HG02943 (cell line): Measurements from ENCODE around the gene METTL15.
A peak's percentile ranks its signal among the peaks of the same experiment; 100 is the strongest.
"Not testable (repeated sequence)": the region's sequence is repeated elsewhere in the genome, so short reads cannot be mapped to it uniquely, and the experiment has no call there.

Source experiments
- ATAC-seq: cut with Tn5 transposase; IDR thresholded peaks from one replicate; pipeline ENCODE4 v1.9.1; 2021; ENCODE audit warnings: mild to moderate bottlenecking, low read depth, moderate library complexity; ENCODE audit not compliant: unreplicated experiment

The METTL15 gene, protein sequence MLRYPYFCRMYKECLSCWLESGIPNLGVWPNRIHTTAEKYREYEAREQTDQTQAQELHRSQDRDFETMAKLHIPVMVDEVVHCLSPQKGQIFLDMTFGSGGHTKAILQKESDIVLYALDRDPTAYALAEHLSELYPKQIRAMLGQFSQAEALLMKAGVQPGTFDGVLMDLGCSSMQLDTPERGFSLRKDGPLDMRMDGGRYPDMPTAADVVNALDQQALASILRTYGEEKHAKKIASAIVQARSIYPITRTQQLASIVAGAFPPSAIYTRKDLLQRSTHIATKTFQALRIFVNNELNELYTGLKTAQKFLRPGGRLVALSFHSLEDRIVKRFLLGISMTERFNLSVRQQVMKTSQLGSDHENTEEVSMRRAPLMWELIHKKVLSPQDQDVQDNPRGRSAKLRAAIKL

GRCh38 chr11:28107750-28108618, at the start of gene METTL15, which contains the start of gene KIF18A:
Gene METTL15 (plus strand): TSS chr11:28108388. CDS start chr11:28113335, 4,947 bp downstream.
Gene KIF18A (minus strand): TSS chr11:28108156. CDS start chr11:28097947, 10,209 bp downstream.
- ATAC-seq = peak; percentile 94

GRCh38 chr11:28071305-28071704, 36.9 kb upstream of the METTL15 start:
- ATAC-seq = no peak

GRCh38 chr11:28072321-28072720, 35.9 kb upstream of the METTL15 start:
- ATAC-seq = no peak

GRCh38 chr11:28077521-28077920, 30.7 kb upstream of the METTL15 start:
- ATAC-seq = no peak

- ATAC-seq = no peak
These were observed 25.1 kb upstream of the METTL15 start for GRCh38 chr11:28083118-28083517.

DNA sequence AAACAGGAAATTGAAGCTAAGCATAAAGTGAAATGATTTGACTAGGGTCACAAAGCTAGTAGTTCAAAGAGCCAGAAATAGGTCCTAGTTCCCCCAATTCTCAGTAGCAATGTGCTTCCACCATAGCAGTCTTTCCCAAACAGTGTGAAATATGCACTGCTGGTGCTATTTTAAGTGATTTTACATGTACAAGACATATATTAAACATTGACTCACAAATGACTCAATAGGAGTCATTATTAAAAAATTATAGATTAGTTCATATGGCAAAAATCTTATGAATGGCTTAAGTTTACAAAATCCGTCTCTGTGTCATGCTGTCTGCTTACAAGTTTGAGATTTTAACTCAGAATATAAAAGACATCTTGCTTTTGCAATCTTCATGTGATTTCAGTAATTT, 21.6 kb upstream of the METTL15 start:
- no peak for ATAC-seq

DNA sequence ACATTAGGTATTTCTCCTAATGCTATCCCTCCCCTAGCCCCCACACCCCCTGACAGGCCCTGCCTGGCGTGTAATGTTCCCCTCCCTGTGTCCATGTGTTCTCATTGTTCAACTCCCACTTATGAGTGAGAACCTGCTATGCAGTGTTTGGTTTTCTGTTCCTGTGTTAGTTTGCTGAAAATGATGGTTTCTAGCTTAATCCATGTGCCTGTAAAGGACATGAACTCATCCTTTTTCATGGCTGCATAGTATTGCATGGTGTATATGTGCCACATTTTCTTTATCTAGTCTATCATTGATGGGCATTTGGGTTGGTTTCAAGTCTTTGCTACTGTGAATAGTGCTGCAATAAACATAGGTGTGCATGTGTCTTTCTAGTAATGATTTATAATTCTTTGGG, 21.0 kb upstream of the METTL15 start:
- ATAC-seq = not testable (repeated sequence)

- not testable (repeated sequence) for ATAC-seq
These were observed 20.5 kb upstream of the METTL15 start for GRCh38 chr11:28087693-28088092.

DNA sequence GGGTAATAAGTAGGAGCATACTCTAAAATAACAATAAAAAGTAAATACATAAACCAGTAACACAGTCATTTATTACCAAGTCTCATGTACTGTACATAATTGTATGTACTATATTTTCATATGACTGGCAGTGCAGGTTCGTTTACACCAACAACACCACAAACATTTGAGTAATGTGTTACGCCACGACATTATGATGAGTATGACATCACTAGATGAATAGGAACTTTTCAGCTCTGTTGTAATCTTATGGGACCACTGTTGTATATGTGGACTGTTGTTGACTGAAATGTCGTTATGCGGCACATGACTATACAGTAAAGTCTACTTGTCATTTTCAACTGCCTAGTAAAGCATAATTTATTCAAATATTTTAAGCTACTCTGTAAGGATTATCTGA, 18.8 kb upstream of the METTL15 start:
- no peak for ATAC-seq

DNA sequence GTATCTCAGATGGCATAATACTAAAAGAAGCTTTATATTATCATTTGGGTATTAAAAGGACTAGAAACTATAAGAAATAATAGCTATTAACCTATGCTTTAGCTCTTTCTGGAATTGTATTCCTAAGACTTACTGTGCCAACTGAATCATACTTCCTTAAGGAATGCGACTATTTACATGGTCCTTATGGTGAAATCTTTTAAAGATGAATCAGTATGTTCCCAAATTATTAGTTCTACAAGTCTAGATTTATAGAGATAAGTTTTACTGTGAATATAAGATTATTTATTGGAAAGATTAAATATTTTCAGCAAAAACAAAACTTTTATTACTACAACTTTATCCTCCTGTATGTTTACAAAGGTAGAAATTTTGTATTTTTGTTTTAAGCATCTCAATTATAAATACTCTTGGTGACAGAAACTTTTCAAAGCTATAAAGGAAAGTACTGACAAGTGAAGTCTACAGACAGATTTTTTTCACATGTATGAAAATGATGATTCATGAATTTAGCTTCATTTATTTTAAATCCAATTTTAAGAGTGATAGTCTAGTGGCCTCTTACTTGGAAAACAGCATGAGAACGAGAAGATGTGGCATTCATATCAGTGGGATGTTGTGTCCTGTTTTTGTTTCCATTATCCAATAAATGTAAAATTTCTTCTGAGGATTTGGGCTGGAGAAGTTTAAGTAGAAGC, 18.0 kb upstream of the METTL15 start:
- ATAC-seq = no peak

- no peak for ATAC-seq
These were observed 15.4 kb upstream of the METTL15 start for GRCh38 chr11:28092786-28093185.

DNA sequence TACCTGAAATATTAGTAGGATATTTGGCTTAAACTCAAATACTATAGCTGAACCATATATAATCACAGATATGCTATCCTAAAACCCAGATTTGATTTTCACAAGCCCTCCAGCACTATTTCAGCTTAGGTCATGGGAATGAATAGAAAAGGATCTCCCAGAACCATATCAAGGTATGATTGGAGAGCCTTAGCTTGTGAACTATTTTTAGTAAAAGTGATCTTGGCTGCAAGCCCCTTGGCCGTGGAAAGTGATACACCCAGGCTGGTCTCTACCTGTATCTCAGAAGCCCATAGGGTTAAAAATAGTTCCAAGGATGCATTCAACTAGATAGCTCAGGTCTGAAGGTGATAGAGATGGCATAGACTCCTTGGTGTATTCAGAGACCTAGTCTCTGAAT, 9.9 kb upstream of the METTL15 start:
- no peak for ATAC-seq

GRCh38 chr11:28099715-28100114, 8.5 kb upstream of the METTL15 start:
- no peak for ATAC-seq

GRCh38 chr11:28100665-28101064, 7.5 kb upstream of the METTL15 start:
- ATAC-seq = no peak

GRCh38 chr11:28102300-28102699, 5.9 kb upstream of the METTL15 start:
- not testable (repeated sequence) for ATAC-seq

- ATAC-seq = no peak
These were observed 3.8 kb upstream of the METTL15 start for GRCh38 chr11:28104425-28104824.

DNA sequence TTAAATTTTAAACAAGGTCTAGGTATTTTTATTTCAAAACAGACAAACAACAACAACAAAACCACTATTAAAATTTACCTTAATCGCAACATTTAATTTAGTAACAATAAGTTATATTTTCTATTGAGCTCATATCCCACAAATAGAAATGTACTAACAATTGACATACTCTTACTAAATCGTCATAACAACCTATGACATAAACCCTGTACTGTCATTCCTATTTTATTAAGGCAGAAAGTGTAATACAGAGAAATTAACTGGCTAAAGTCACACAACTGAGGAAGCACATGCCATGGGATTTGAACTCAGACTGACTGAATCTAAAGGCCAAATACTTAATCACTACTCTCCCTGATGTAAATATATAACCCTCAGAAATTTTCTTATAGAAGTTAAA, 3.2 kb upstream of the METTL15 start:
- ATAC-seq = no peak

- ATAC-seq = no peak
These were observed 2.3 kb upstream of the METTL15 start for GRCh38 chr11:28105869-28106268.

GRCh38 chr11:28106353-28107043, 1.7 kb upstream of the METTL15 start:
- no peak for ATAC-seq

GRCh38 chr11:28107191-28107749, 918 bp upstream of the METTL15 start:
- ATAC-seq = peak; percentile 0
